Ovary (tissue), 9 donors: Measurements from ENCODE around the gene ENG. TPM values are rescaled to one million over a fixed set of nuclear protein-coding genes. Genes with fewer than 3 reads are reported as not detected.
A peak's percentile ranks its signal among the peaks of the same experiment; 100 is the strongest.

Experiments
- DNase-seq, 5 donors: peaks; one replicate each; pipeline ENCODE4 v3.0.0-alpha.2; 2019 to 2020
- H3K27ac ChIP-seq, 2 donors: fragments of 200-600 bp; one replicate each; pipeline versions ENCODE4 v1.5.1 to v1.8.0; 2019 to 2022
- H3K27me3 ChIP-seq: fragments of 200-600 bp; one replicate; pipeline ENCODE4 v1.8.0; 2022
- H3K36me3 ChIP-seq: fragments of 200-600 bp; sonication (generic); one replicate; pipeline ENCODE4 v1.5.1; 2019
- H3K4me1 ChIP-seq: one replicate; pipeline ENCODE4 v1.8.1; 2013; ENCODE audit warnings: mild to moderate bottlenecking, moderate library complexity; ENCODE audit not compliant: insufficient read depth
- H3K4me3 ChIP-seq: fragments of 200-600 bp; sonication (generic); one replicate; pipeline ENCODE4 v1.5.1; 2017
- H3K9me3 ChIP-seq, 2 donors: fragments of 200-600 bp in 1 of 2; sonication (generic) in 1 of 2; one replicate each; pipeline versions ENCODE4 v1.5.1 to v1.8.1; 2013 to 2019; ENCODE audit warnings: mild to moderate bottlenecking in 1 of 2, moderate library complexity in 1 of 2
- EP300 ChIP-seq: sonication (generic); formaldehyde crosslinking; IDR thresholded peaks from one replicate; pipeline ENCODE4 v1.6.1; 2017; ENCODE audit warnings: antibody characterized with exemption
- POLR2A ChIP-seq: fragments of 450-650 bp; IDR thresholded peaks from one replicate; pipeline ENCODE4 v1.6.1; 2017; ENCODE audit warnings: antibody characterized with exemption, mild to moderate bottlenecking, moderate library complexity
- WGBS, 3 donors: extraction: QIAGEN DNeasy Blood & Tissue Kit in 1 of 3; methylation state at CpG; one replicate each; pipeline versions ENCODE4 v1.1.5 to v1.1.7; 2013 to 2017; 5-methylcytosine and 5-hydroxymethylcytosine counted together
- intact Hi-C, 4 donors: fragments of 100-400 bp; cut with DNase I; formaldehyde crosslinking; loops; one replicate each; pipeline versions ENCODE4 v1.11.0 to v1.15.1; 2022 to 2023
- polyA plus RNA-seq, 2 donors: library from polyadenylated mRNA; stranded (reverse); fragments of 200-250 nt in 1 of 2; fragments of 350-450 nt in 1 of 2; fragmentation: Illumina TruSeq in 1 of 2; extraction: RNeasy Lipid Tissue Mini Kit (QIAGEN cat#74804) in 1 of 2; gene quantifications; one replicate each; pipeline ENCODE4 v1.2.3, GENCODE V29; 2013 to 2014
- total RNA-seq, 7 donors: library from RNA; depleted of rRNA in 2 of 7; stranded (reverse); fragments of >200 nt in 2 of 7; fragmentation: NEBNext Ultra II Directional in 3 of 7; extraction: Animal tissue kit (Norgen Biotek cat#: 25700) in 3 of 7; gene quantifications; one replicate each; pipeline versions ENCODE4 v1.1.0 to v1.2.4, GENCODE V29; 2016 to 2023
- TF ChIP-seq, protein P1 (sequence below), 3 donors: fragments of 450-650 bp in 2 of 3; fragments of 200-600 bp in 1 of 3; IDR thresholded peaks; one replicate each; pipeline versions ENCODE4 v1.5.1 to v1.8.0; 2016 to 2022; ENCODE audit warnings: antibody characterized with exemption in 3 of 3, mild to moderate bottlenecking in 1 of 3
- donor health status: DM: no; HTN: no; CAD: no; lungs with moderate emphysema.
- donor health status: DM: no; HTN: no; CAD: no.
- donor health status: Bipolar disorder and iron deficiency.
- donor health status: DM: yes; HTN: yes; CAD: no.
- donor health status: DM: no; HTN: no; CAD: no.
- donor health status: DM: yes; HTN: yes; CAD: no.

ENG gene
- total and polyA plus RNA-seq, 9 donors = 54.7 to 298 (median 191) TPM

DNA sequence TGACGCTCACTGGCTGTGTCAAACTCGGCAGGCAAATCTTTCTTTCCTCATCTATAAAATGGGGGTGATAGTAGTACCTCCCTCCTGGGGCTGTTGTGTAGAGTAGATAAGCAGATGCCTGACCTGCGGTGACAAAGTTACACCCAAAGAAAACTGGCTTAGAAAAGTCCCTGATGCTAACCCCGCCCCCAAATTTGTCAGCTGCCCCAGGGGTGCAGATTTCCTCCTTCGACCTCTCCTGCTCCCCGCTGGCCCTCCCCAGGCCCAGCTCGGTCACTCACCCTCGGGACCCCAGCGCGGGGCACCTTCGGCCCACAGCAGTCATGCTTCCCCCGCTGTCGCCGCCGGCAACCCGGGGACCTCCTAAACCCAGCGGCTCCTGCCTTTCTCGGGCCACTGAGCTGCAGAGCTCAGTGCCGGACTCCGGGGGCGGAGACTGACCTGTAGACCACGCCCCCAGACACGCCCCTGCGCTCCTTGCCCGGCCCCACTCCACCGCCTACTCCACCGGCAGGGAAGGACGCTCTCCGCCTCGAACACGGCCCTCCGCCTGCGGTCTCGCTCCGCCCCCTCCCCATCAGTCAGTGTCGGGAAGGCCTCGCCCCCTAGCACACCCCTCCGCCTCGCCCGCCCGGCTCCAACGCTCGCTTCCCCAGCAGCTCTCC lies 83.4 kb downstream of the ENG start:
- H3K9me3 ChIP-seq = no peaks in the 10 kb centered on the region
- peak overlapping the region; percentile 50 for H3K4me3 ChIP-seq
- 3 to 5% (median 4%) methylated on average over 40 to 43 of the region's 43 CpGs for WGBS, 3 donors
- no peaks in the 10 kb centered on the region for H3K36me3 ChIP-seq
- intact Hi-C loops = no loop called here
- H3K27ac ChIP-seq = peak overlapping the region in 1 of 2 donors; percentile 26
- H3K4me1 ChIP-seq = peaks cover 7% of the 10 kb centered on the region
- DNase-seq = peak; percentile 99
- no peaks in the 10 kb centered on the region for H3K27me3 ChIP-seq
- TF ChIP-seq EP300 (no peak), POLR2A (no peak)
- TF ChIP-seq, protein P1, sequence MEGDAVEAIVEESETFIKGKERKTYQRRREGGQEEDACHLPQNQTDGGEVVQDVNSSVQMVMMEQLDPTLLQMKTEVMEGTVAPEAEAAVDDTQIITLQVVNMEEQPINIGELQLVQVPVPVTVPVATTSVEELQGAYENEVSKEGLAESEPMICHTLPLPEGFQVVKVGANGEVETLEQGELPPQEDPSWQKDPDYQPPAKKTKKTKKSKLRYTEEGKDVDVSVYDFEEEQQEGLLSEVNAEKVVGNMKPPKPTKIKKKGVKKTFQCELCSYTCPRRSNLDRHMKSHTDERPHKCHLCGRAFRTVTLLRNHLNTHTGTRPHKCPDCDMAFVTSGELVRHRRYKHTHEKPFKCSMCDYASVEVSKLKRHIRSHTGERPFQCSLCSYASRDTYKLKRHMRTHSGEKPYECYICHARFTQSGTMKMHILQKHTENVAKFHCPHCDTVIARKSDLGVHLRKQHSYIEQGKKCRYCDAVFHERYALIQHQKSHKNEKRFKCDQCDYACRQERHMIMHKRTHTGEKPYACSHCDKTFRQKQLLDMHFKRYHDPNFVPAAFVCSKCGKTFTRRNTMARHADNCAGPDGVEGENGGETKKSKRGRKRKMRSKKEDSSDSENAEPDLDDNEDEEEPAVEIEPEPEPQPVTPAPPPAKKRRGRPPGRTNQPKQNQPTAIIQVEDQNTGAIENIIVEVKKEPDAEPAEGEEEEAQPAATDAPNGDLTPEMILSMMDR (IDR thresholded peaks at IDR 0.05) = no peak

DNA sequence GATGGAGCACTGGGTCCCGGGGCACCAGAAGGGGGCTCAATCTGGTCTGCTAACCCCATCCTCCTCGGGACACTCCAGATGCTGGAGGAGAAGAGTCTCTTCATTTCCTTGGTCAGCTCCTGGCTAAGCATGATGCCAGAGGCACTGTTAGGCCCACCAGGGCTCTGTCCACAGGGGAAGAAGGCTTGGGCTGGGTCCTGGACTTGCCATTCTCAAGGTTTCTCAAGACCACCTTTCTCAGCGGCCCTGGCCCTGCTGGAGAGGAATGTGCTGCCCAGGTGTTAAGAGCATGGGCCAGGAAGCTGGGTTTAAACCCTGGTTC lies 83.9 kb downstream of the ENG start:
- Histone ChIP-seq H3K27me3 (no peaks in the 10 kb centered on the region), H3K4me1 (peaks cover 7% of the 10 kb centered on the region), H3K9me3 (no peaks in the 10 kb centered on the region), H3K27ac (no peak overlapping the region), H3K4me3 (peak overlapping the region; percentile 50), H3K36me3 (no peaks in the 10 kb centered on the region)
- TF ChIP-seq POLR2A (no peak), EP300 (no peak)
- TF ChIP-seq, protein P1 (IDR thresholded peaks at IDR 0.05) = no peak
- 47 to 62% (median 50%) methylated on average over 3 of the region's 3 CpGs for WGBS, 3 donors
- DNase-seq = peak in 1 of 5 donors; percentile 42
- intact Hi-C loops = no loop called here

DNA sequence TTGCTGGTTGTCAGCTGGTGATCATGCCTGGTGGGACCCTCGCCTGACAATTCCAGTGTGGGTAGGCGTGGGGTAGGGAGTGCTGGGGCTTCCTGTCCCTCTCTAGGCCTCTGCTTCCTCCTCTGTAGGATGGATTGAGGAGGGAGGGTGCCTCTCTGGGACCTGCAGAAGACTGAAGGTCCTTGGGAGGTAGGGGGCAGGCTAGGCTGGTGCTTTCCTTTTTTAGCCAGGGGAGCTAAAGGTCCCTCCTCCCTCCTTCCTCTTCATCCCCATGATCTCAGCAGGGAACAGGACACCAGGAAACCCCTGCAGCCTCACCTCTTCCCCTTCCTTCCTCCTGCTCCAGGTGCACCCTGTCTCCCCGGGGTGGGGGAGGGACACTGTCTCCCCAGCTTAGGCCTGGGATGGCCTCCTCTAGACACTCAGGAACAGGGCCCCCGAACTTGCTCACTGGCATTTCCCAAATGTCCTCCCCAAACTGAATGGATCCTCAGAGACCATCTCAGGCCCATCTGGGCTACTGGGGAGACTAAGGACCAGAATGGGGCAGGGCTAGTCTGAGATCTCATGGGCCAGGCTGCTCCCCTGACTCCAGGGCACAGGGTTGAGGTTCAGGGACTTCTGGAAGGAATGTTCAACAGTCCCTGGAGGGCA lies 84.4 kb downstream of the ENG start:
- Histone ChIP-seq H3K36me3 (no peaks in the 10 kb centered on the region), H3K27me3 (no peaks in the 10 kb centered on the region), H3K27ac (no peak overlapping the region), H3K4me1 (peaks cover 7% of the 10 kb centered on the region), H3K4me3 (no peak overlapping the region), H3K9me3 (no peaks in the 10 kb centered on the region)
- TF ChIP-seq EP300 (no peak), POLR2A (no peak)
- TF ChIP-seq, protein P1 (IDR thresholded peaks at IDR 0.05) = no peak
- WGBS, 3 donors = 58 to 69% (median 65%) methylated on average over 4 of the region's 4 CpGs
- intact Hi-C loops = no loop called here
- peak in 1 of 5 donors; percentile 38 for DNase-seq

DNA sequence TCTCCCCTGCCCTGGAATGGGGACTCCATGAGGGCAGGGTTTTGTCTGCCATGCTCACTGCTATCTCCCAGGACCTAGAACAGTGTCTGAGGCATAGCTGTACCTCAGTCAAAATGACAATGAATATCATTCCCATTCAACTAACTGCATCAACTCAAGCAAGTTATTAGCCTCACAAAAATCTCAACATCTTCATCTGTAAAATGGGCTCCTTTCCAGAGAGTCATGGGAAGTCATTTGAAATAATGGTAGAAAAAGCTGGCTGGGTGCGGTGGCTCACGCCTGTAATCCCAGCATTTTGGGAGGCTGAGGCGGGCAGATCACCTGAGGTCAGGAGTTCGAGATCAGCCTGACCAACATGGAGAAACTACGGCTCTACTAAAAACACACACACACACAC lies 85.4 kb downstream of the ENG start:
- H3K9me3 ChIP-seq = no peaks in the 10 kb centered on the region
- intact Hi-C loops = no loop called here
- H3K4me3 ChIP-seq = no peak overlapping the region
- 83 to 91% (median 90%) methylated on average over 5 of the region's 5 CpGs for WGBS, 3 donors
- peaks cover 7% of the 10 kb centered on the region for H3K4me1 ChIP-seq
- H3K36me3 ChIP-seq = no peaks in the 10 kb centered on the region
- H3K27me3 ChIP-seq = no peaks in the 10 kb centered on the region
- TF ChIP-seq POLR2A = no peak
- no peak for TF ChIP-seq EP300
- TF ChIP-seq, protein P1 (IDR thresholded peaks at IDR 0.05) = no peak
- H3K27ac ChIP-seq = no peak overlapping the region
- no peak for DNase-seq
